ENCODE data around the gene CENPO. TPM values are rescaled to one million over a fixed set of nuclear protein-coding genes. Genes with fewer than 3 reads are reported as not detected.
A peak's percentile ranks its signal among the peaks of the same experiment; 100 is the strongest.

Gene CENPO
- total RNA-seq, 1 experiment from 2014 or later = 49.4 TPM

DNA sequence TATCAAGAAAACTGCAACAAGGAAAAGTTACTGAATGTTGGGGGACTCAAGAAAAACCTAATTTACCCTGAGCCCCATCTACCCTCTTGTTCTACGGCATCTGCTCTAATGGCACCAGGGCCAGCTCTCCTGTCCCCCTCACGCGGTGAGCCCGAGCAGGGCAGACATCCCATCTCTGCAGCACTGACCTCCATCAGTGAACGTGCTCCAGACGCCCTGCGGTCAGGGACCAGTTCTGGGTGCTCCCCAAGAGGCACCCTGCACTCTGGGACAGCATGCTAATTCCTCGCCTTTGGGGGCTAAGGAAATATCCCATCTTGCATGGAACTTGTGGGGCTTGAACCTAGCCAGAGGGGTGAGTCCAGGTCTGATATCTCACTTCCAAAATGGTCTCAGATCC lies 43.0 kb downstream of the CENPO start:
- no peak for DNase-seq (ENCODE audit: low read depth)

DNA sequence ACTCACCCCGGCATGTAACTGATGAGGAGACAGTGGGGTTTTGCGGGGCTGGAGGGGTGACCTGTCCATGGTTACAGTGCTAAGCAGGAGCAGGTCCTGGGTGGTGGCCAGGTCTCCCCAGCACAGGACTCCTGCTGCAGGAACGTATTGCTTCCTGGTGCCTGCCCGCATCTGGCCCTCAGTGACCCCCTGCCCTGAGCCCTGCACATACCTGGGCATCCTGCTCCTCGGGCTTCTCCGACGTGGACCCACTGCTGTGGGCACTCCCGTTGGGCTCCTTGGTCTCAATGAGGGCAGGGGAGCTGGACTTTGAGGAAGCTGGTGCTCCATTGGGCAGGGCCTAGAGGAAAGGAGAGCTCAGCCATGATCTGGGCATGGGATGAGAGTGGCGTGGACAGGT lies 43.5 kb downstream of the CENPO start:
- no peak for DNase-seq (ENCODE audit: low read depth)

DNA sequence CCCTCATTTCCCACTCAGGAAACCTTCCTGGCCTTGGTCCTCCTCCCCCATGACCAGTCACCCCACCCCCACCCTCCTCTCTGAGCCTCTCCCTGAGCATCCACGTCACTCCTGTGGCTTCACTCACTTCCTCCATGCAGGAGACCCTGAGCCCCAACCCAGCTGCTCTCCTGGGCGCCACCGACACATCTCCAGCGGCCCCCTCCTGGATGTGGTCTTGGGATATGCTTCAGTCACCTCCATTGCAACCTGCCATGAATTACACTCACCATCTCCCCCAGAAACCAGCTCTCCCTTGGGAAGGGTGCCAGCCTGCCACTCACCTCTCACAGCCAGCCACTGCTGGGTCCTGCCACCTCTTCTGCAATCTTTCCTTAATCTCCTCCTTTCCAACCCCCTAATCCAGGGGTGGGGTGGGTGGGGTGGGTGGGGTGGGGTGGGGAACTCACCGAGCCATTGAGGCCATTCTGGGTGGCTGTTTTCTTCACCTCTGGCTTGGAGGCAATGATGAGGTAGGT lies 44.8 kb downstream of the CENPO start:
- no peak for DNase-seq (ENCODE audit: low read depth)

DNA sequence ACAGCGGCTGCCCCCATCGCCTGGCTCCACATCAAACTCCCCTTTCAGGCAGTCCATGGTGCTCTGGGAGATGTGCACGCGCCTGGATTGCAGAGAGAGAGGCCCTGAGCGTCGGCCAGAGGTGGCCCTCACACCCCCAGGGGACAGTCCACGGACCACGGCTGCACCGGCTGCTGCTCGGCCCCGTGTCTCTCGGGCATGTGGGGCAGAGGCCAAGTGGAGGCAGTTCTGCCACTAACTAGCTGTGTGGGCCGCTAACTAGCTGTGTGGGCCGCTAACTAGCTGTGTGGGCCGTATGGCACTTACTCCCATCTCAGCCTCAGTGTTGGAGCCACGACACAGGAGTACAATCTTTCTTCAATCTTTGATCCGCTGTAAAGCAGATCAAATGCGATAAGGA lies 45.3 kb downstream of the CENPO start:
- no peak for DNase-seq (ENCODE audit: low read depth)

- DNase-seq (ENCODE audit: low read depth) = no peak
These were observed 46.5 kb downstream of the CENPO start for GRCh38 chr2:24839729-24840128.

- no peak for DNase-seq (ENCODE audit: low read depth)
These were observed 47.1 kb downstream of the CENPO start for GRCh38 chr2:24840164-24840869.

- no peak for DNase-seq (ENCODE audit: low read depth)
These were observed 48.0 kb downstream of the CENPO start for GRCh38 chr2:24840962-24841945.

GRCh38 chr2:24842081-24843050 lies 49.1 kb downstream of the CENPO start:
- DNase-seq (ENCODE audit: low read depth) = no peak

GRCh38 chr2:24843330-24843860 lies 50.2 kb downstream of the CENPO start:
- DNase-seq (ENCODE audit: low read depth) = no peak

GRCh38 chr2:24844023-24844685 lies 50.9 kb downstream of the CENPO start:
- no peak for DNase-seq (ENCODE audit: low read depth)

DNA sequence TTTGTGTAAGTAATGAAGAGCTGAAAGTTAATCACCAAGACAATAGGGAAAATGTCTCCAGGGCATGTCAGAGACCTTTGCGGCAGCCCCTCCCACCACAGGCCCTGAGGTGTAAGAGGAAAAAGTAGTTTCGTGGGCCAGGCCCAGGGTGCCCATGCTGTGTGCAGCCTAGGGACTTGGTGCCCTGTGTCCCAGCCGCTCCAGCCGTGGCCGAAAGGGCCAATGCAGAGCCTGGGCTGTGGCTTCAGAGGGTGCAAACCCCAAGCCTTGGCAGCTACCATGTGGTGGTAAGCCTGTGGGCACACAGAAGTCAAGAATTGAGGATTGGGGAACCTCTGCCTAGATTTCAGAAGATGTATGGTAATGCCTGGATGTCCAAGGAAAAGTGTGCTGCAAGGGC lies 52.5 kb downstream of the CENPO start:
- DNase-seq (ENCODE audit: low read depth) = no peak

DNA sequence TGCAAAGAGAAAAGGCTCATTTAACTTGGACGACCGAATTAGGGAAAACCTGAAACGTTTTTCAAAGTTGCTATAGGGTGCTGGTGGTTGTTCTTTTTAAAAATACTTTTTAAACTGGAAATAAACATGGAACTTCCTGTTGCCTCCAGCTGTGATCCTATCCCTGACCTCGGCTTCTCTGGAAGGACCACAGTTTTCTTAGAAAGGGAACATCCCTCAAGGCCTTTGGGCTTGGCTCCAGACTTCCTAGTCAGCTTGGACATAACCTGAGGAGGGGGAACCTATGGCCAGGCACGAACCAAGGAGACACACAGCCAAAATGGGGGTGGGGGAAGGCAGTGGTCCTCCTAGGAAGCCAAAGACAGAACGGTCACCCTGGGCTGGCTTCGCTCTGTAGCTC lies 57.7 kb downstream of the CENPO start:
- DNase-seq (ENCODE audit: low read depth) = no peak

DNA sequence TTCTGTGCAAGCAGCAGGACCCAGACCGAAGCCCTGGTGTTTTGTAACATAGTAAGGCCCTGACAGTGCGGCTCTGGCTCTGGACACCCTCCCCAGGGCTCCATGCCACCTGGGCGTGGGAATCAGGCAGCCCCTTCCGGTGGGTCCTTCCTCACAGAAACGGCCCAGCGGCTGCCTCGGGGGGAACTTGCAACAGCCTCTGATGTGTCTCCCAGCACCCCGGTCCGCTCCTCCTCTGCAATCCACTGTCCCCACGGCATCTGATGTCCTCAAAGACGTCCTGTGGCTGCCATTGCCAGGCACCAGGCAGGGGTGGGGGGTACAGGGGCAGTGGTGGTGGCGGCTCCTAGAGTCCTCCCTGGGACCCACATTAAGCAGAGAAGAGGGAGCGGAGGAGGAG lies 58.8 kb downstream of the CENPO start:
- no peak for DNase-seq (ENCODE audit: low read depth)

GRCh38 chr2:24852431-24853020 lies 59.3 kb downstream of the CENPO start:
- no peak for DNase-seq (ENCODE audit: low read depth)

DNA sequence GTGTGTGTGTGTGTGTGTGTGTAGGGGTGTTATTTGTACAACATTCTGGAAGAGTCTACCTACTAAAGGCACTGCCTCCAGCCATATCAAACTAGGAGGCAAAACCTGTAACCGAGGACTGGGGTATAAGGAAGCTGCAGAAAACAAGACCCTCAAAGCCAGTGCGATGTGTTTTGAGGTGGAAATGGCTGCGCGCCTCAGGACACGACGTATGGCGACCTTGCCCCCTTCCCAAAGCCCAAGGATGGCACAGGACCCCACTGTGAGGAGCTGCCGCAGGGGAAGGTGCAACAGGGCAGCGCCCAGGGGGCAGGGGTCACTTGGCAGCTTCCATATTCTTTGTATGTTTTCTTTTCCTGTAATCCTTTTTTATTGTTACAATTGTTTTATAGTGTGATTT lies 59.8 kb downstream of the CENPO start:
- no peak for DNase-seq (ENCODE audit: low read depth)

DNA sequence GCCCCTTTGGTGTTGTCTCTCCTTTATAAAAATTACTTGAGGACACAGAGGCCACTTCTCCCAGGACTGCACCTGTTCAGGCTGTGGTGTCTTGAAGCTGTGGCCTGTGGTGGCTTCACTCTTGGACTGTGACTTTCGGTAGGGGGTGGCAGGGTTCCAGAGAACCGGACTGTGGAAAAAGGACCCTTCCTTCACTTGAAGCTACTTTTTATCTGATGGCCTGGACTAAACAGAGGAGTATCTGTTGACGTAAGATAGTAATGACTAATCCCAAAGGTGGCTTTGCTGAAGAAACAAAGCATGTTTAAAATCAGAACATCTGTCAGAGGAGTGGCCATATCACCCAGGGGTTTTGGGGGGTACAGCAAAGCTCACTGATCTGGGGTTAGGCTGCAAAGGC lies 60.8 kb downstream of the CENPO start:
- DNase-seq (ENCODE audit: low read depth) = no peak

DNA sequence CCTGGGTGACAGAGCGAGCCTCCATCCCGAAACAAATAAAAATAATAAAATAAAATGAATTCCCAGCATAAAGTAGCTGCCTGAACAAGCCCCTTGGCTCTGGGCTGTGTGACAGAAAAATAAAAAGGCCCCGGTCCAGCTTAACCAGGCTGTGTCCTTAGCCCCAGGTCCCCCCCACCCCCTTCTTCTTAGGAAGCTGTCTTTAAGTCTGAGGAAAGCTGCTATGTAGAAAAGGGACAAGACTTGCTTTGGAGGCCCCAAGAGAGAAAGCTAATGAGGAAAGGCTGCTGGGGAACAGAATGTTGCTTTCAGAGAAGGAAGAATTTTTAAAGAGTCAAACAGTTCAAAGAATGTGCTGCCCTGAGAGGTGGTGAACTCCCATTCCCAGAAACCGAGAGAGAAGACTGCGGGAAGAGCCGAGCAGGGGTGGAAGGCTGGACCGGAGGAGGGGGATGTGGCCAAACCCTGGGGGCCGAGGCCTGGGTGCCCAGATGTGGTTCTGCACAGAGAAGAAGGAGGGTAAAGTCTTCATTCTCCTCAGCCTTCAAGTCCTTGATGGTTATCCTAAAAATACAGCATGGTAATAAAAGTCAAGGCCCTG lies 61.9 kb downstream of the CENPO start:
- no peak for DNase-seq (ENCODE audit: low read depth)

GRCh38 chr2:24855726-24856125 lies 62.5 kb downstream of the CENPO start:
- DNase-seq (ENCODE audit: low read depth) = peak; percentile 26

GRCh38 chr2:24856791-24857211 lies 63.6 kb downstream of the CENPO start:
- DNase-seq (ENCODE audit: low read depth) = no peak
